NCI-H345 treated with DMSO at 0.1 percent for 48 hours (cell line): ENCODE measurements around the gene ARL4A.
"Not testable (repeated sequence)": the region's sequence is repeated elsewhere in the genome, so short reads cannot be mapped to it uniquely, and the experiment has no call there.

Experiments used
- DNase-seq: peaks from one replicate; lab custom pipeline; 2025; ENCODE audit not compliant: unreplicated experiment; lab: John Stamatoyannopoulos, UW

Gene ARL4A

GRCh38 chr7:12686891-12687717 lies at the start of gene ARL4A:
ARL4A (plus strand) TSS chr7:12687633; CDS start chr7:12688255, 622 bp downstream.
- DNase-seq: peak; percentile 95

GRCh38 chr7:12637819-12638592 lies 49.4 kb upstream of the ARL4A start:
- no peak for DNase-seq

GRCh38 chr7:12638851-12639456 lies 48.5 kb upstream of the ARL4A start:
- DNase-seq: peak; percentile 35

GRCh38 chr7:12640299-12641096 lies 46.9 kb upstream of the ARL4A start:
- DNase-seq: no peak

- no peak for DNase-seq
Measured at GRCh38 chr7:12641196-12641595, 46.2 kb upstream of the ARL4A start.

- no peak for DNase-seq
Measured at GRCh38 chr7:12642508-12642907, 44.9 kb upstream of the ARL4A start.

GRCh38 chr7:12643001-12643643 lies 44.3 kb upstream of the ARL4A start:
- no peak for DNase-seq

- no peak for DNase-seq
Measured at GRCh38 chr7:12643644-12644043, 43.8 kb upstream of the ARL4A start.

- not testable (repeated sequence) for DNase-seq
Measured at GRCh38 chr7:12645212-12645611, 42.2 kb upstream of the ARL4A start.

- DNase-seq: no peak
Measured at GRCh38 chr7:12646139-12646538, 41.3 kb upstream of the ARL4A start.

GRCh38 chr7:12647364-12648219 lies 39.8 kb upstream of the ARL4A start:
- no peak for DNase-seq

- no peak for DNase-seq
Measured at GRCh38 chr7:12648704-12649261, 38.6 kb upstream of the ARL4A start.

GRCh38 chr7:12649348-12649747 lies 38.1 kb upstream of the ARL4A start:
- no peak for DNase-seq

GRCh38 chr7:12650080-12650479 lies 37.4 kb upstream of the ARL4A start:
- no peak for DNase-seq

- DNase-seq: no peak
Measured at GRCh38 chr7:12653110-12653509, 34.3 kb upstream of the ARL4A start.

GRCh38 chr7:12653518-12653917 lies 33.9 kb upstream of the ARL4A start:
- DNase-seq: no peak

GRCh38 chr7:12655161-12655560 lies 32.3 kb upstream of the ARL4A start:
- no peak for DNase-seq

GRCh38 chr7:12660423-12660822 lies 27.0 kb upstream of the ARL4A start:
- not testable (repeated sequence) for DNase-seq

- not testable (repeated sequence) for DNase-seq
Measured at GRCh38 chr7:12660986-12661385, 26.4 kb upstream of the ARL4A start.
